Adrenal gland (tissue), 12 donors: ENCODE results near the gene SPEG. TPM values are rescaled to one million over a fixed set of nuclear protein-coding genes. Genes with fewer than 3 reads are reported as not detected.

Source experiments
- DNase-seq, 7 donors: peaks; one replicate each; pipeline ENCODE4 v3.0.0-alpha.2; 2019 to 2020
- H3K27ac ChIP-seq, 5 donors: fragments of 200-600 bp; sonication (generic) in 4 of 5; 1 replicate in 3 of 5; 2 replicates in 2 of 5; pipeline versions ENCODE4 v1.5.1 to v1.8.0; 2016 to 2020; ENCODE audit warnings: mild to moderate bottlenecking in 1 of 5
- H3K27me3 ChIP-seq: fragments of 200-600 bp; 2 replicates; pipeline ENCODE4 v1.8.0; 2021
- H3K36me3 ChIP-seq, 2 donors: fragments of 200-600 bp; replicated peaks in 1 of 2; 1 replicate in 1 of 2; 2 replicates in 1 of 2; pipeline versions ENCODE4 v1.5.1 to v1.8.0; 2018 to 2022
- H3K4me1 ChIP-seq, 2 donors: fragments of 200-600 bp; replicated peaks in 1 of 2; 1 replicate in 1 of 2; 2 replicates in 1 of 2; pipeline versions ENCODE4 v1.5.1 to v1.8.0; 2018 to 2021
- H3K4me3 ChIP-seq, 4 donors: fragments of 200-600 bp; sonication (generic) in 3 of 4; one replicate each; pipeline ENCODE4 v1.5.1; 2016 to 2018
- H3K9me3 ChIP-seq, 3 donors: fragments of 200-600 bp; sonication (generic) in 1 of 3; replicated peaks in 1 of 3; 1 replicate in 2 of 3; 2 replicates in 1 of 3; pipeline versions ENCODE4 v1.5.1 to v1.8.0; 2016 to 2021
- POLR2A ChIP-seq, 2 donors: fragments of 450-650 bp; IDR thresholded peaks; one replicate each; pipeline ENCODE4 v1.6.1; 2017; ENCODE audit warnings: antibody characterized with exemption in 2 of 2, mild to moderate bottlenecking in 2 of 2, moderate library complexity in 1 of 2
- WGBS, 4 donors: extraction: QIAGEN DNeasy Blood & Tissue Kit in 2 of 4; methylation state at CpG; one replicate each; pipeline versions ENCODE4 v1.1.5 to v1.1.7; 2013 to 2017; 5-methylcytosine and 5-hydroxymethylcytosine counted together
- intact Hi-C, 2 donors: fragments of 100-400 bp; cut with DNase I; formaldehyde crosslinking; loops; one replicate each; pipeline versions ENCODE4 v1.14.1 to v1.15.0; 2022 to 2023
- polyA plus RNA-seq, 3 donors: library from polyadenylated mRNA; stranded (reverse); fragments of 200-250 nt in 2 of 3; fragments of 350-450 nt in 1 of 3; fragmentation: Illumina TruSeq in 1 of 3; extraction: RNeasy Lipid Tissue Mini Kit (QIAGEN cat#74804) in 1 of 3; gene quantifications; one replicate each; pipeline ENCODE4 v1.2.3, GENCODE V29; 2013 to 2014
- total RNA-seq, 9 donors: library from RNA; depleted of rRNA in 4 of 9; stranded (reverse); fragments of >200 nt in 4 of 9; fragments of 120-200 nt in 1 of 9; fragmentation: NEBNext Ultra II Directional in 1 of 9; extraction: Animal tissue kit (Norgen Biotek cat#: 25700) in 1 of 9; gene quantifications; one replicate each; pipeline versions ENCODE4 v1.1.0 to v1.2.4, GENCODE V29; 2013 to 2023
- TF ChIP-seq, protein P1 (sequence below), 6 experiments: fragments of 450-650 bp in 4 of 6; fragments of 200-600 bp in 2 of 6; sonication (generic) in 1 of 6; IDR thresholded peaks; 1 replicate in 5 of 6; 2 replicates in 1 of 6; pipeline versions ENCODE4 v1.5.1 to v1.8.0; 2016 to 2021; ENCODE audit warnings: antibody characterized with exemption in 6 of 6, mild to moderate bottlenecking in 2 of 6, moderate library complexity in 1 of 6
- donor health status: healthy with polysubstance abuse.
- donor health status: Bipolar disorder and iron deficiency.
- donor health status: DM: yes; HTN: yes; CAD: no.
- donor health status: DM: no; HTN: no; CAD: no.
- donor health status: DM: no; HTN: no; CAD: no.
- donor health status: DM: yes; HTN: yes; CAD: no.

The SPEG gene
- total and polyA plus RNA-seq, 12 donors = 0.66 to 178 (median 5.5) TPM

- Histone ChIP-seq H3K27me3 (peaks cover 18% of the 10 kb centered on the region), H3K4me1 (peaks cover 0 to 4% of the 10 kb centered on the region in 2 donors), H3K4me3 (no peak overlapping the region), H3K36me3 (no peaks in the 10 kb centered on the region), H3K9me3 (no peaks in the 10 kb centered on the region), H3K27ac (no peak overlapping the region)
- intact Hi-C loops = no loop called here
- DNase-seq = no peak
- TF ChIP-seq, protein P1, sequence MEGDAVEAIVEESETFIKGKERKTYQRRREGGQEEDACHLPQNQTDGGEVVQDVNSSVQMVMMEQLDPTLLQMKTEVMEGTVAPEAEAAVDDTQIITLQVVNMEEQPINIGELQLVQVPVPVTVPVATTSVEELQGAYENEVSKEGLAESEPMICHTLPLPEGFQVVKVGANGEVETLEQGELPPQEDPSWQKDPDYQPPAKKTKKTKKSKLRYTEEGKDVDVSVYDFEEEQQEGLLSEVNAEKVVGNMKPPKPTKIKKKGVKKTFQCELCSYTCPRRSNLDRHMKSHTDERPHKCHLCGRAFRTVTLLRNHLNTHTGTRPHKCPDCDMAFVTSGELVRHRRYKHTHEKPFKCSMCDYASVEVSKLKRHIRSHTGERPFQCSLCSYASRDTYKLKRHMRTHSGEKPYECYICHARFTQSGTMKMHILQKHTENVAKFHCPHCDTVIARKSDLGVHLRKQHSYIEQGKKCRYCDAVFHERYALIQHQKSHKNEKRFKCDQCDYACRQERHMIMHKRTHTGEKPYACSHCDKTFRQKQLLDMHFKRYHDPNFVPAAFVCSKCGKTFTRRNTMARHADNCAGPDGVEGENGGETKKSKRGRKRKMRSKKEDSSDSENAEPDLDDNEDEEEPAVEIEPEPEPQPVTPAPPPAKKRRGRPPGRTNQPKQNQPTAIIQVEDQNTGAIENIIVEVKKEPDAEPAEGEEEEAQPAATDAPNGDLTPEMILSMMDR (IDR thresholded peaks at IDR 0.05) = no peak
- no peak for TF ChIP-seq POLR2A (IDR thresholded peaks at IDR 0.05)
- WGBS, 4 donors = 78 to 84% (median 83%) methylated on average over 4 to 8 of the region's 8 CpGs
Observed at GRCh38 chr2:219480004-219480403, 45.4 kb downstream of the SPEG start.

GRCh38 chr2:219482674-219483405 lies 48.2 kb downstream of the SPEG start:
- Histone ChIP-seq H3K36me3 (no peaks in the 10 kb centered on the region), H3K4me3 (no peak overlapping the region), H3K27me3 (peaks cover 26% of the 10 kb centered on the region), H3K27ac (no peak overlapping the region), H3K4me1 (peaks cover 0 to 4% of the 10 kb centered on the region in 2 donors), H3K9me3 (no peaks in the 10 kb centered on the region)
- no peak for DNase-seq
- WGBS, 4 donors = 64 to 76% (median 71%) methylated on average over 11 to 17 of the region's 17 CpGs
- TF ChIP-seq, protein P1 (IDR thresholded peaks at IDR 0.05) = no peak
- TF ChIP-seq POLR2A (IDR thresholded peaks at IDR 0.05) = no peak
- intact Hi-C loops = no loop called here

GRCh38 chr2:219483451-219484342 lies 49.1 kb downstream of the SPEG start:
- intact Hi-C loops = no loop called here
- no peaks in the 10 kb centered on the region for H3K9me3 ChIP-seq
- no peak for DNase-seq
- peak overlapping the region in 1 of 5 donors; percentile 34 for H3K27ac ChIP-seq
- peak overlapping the region in 1 of 4 donors; percentile 24 for H3K4me3 ChIP-seq
- TF ChIP-seq, protein P1 (IDR thresholded peaks at IDR 0.05) = no peak
- TF ChIP-seq POLR2A (IDR thresholded peaks at IDR 0.05) = no peak
- peaks cover 26% of the 10 kb centered on the region for H3K27me3 ChIP-seq
- peaks cover 0 to 4% of the 10 kb centered on the region in 2 donors for H3K4me1 ChIP-seq
- 23 to 41% (median 33%) methylated on average over 2 to 58 of the region's 58 CpGs for WGBS, 4 donors
- H3K36me3 ChIP-seq = no peaks in the 10 kb centered on the region
